OCI-LY1 (cell line): ENCODE measurements around the gene ITPK1.

Experiments used
- H2AFZ ChIP-seq: fragments of 200-600 bp; sonication (generic), shearing (Covaris generic); 2 replicates; pipeline ENCODE4 v1.6.0; 2014; ENCODE audit warnings: antibody characterized with exemption, mild to moderate bottlenecking, low read length
- H3F3A ChIP-seq: fragments of 200-600 bp; sonication (generic), shearing (Covaris generic); 2 replicates; pipeline ENCODE4 v1.6.0; 2014; ENCODE audit warnings: mild to moderate bottlenecking, antibody characterized with exemption, low read length, moderate library complexity; ENCODE audit not compliant: insufficient read depth
- H3K27ac ChIP-seq: fragments of 200-600 bp; sonication (generic); 2 replicates; pipeline ENCODE4 v1.5.1; 2014; ENCODE audit warnings: low read length, mixed run types, mild to moderate bottlenecking, low read depth; ENCODE audit not compliant: poor library complexity, severe bottlenecking
- H3K27me3 ChIP-seq: fragments of 200-600 bp; sonication (generic); 2 replicates; pipeline ENCODE4 v1.6.0; 2014; ENCODE audit warnings: antibody characterized with exemption, mild to moderate bottlenecking, low read length, moderate library complexity; ENCODE audit not compliant: insufficient read depth
- H3K36me3 ChIP-seq: fragments of 200-600 bp; sonication (generic); 2 replicates; pipeline ENCODE4 v1.6.1; 2014; ENCODE audit warnings: mild to moderate bottlenecking, antibody characterized with exemption, low read length, moderate library complexity, mixed read lengths; ENCODE audit not compliant: insufficient read depth
- H3K4me1 ChIP-seq: fragments of 200-600 bp; sonication (generic); 2 replicates; pipeline ENCODE4 v1.5.1; 2014; ENCODE audit warnings: mild to moderate bottlenecking, low read length, moderate library complexity; ENCODE audit not compliant: insufficient read depth, severe bottlenecking
- H3K4me2 ChIP-seq: fragments of 200-600 bp; sonication (generic), shearing (Covaris generic); 2 replicates; pipeline ENCODE4 v1.6.1; 2014; ENCODE audit warnings: low read length
- H3K4me3 ChIP-seq: fragments of 200-600 bp; sonication (generic); 2 replicates; pipeline ENCODE4 v1.5.1; 2014; ENCODE audit warnings: low read length, low read depth, mild to moderate bottlenecking, mixed read lengths; ENCODE audit not compliant: poor library complexity, severe bottlenecking
- H3K79me2 ChIP-seq: fragments of 200-600 bp; shearing (Covaris generic); 2 replicates; pipeline ENCODE4 v1.6.1; 2016; ENCODE audit warnings: mixed run types, low read length, mixed read lengths; ENCODE audit not compliant: insufficient read depth
- H3K9ac ChIP-seq: fragments of 200-600 bp; sonication (generic), shearing (Covaris generic); 2 replicates; pipeline ENCODE4 v1.6.1; 2014; ENCODE audit warnings: mild to moderate bottlenecking, low read length, mixed read lengths
- H3K9me2 ChIP-seq: fragments of 200-600 bp; sonication (generic), shearing (Covaris generic); 2 replicates; pipeline ENCODE4 v1.6.1; 2014; ENCODE audit warnings: low read depth, mild to moderate bottlenecking, low read length, mixed read lengths
- H3K9me3 ChIP-seq: fragments of 200-600 bp; shearing (Covaris generic); 2 replicates; pipeline ENCODE4 v1.6.1; 2014; ENCODE audit warnings: low read length, mixed read lengths
- H4K20me1 ChIP-seq: fragments of 200-600 bp; sonication (generic), shearing (Covaris generic); 2 replicates; pipeline ENCODE4 v1.6.0; 2016; ENCODE audit warnings: mild to moderate bottlenecking, low read length; ENCODE audit not compliant: insufficient read depth
- EZH2 ChIP-seq: fragments of 200-600 bp; sonication (generic), shearing (Covaris generic); IDR thresholded peaks from 2 replicates; pipeline ENCODE4 v1.8.0; 2017; ENCODE audit warnings: borderline replicate concordance, mixed run types, mild to moderate bottlenecking, antibody characterized with exemption, low read length, moderate library complexity, mixed read lengths
- TF ChIP-seq, protein P1 (sequence below): fragments of 200-600 bp; sonication (generic), shearing (Covaris generic); IDR thresholded peaks from 2 replicates; pipeline ENCODE4 v1.5.1; 2017; ENCODE audit warnings: mild to moderate bottlenecking, antibody characterized with exemption, low read length, moderate library complexity, mixed read lengths

Gene ITPK1

GRCh38 chr14:93099196-93099595 is 16.5 kb downstream of the ITPK1 start:
- no peak overlapping the region for H2AFZ ChIP-seq
- no peaks in the 10 kb centered on the region for H3K9me2 ChIP-seq
- peaks cover 8% of the 10 kb centered on the region for H3K4me1 ChIP-seq
- no peak overlapping the region for H3K4me3 ChIP-seq
- no peaks in the 10 kb centered on the region for H3K36me3 ChIP-seq
- H3K9me3 ChIP-seq: no peaks in the 10 kb centered on the region
- no peaks in the 10 kb centered on the region for H3K27me3 ChIP-seq
- no peak overlapping the region for H3K27ac ChIP-seq
- no peaks in the 10 kb centered on the region for H3K79me2 ChIP-seq
- no peak overlapping the region for H3K4me2 ChIP-seq
- no peaks in the 10 kb centered on the region for H3F3A ChIP-seq
- TF ChIP-seq, protein P1, sequence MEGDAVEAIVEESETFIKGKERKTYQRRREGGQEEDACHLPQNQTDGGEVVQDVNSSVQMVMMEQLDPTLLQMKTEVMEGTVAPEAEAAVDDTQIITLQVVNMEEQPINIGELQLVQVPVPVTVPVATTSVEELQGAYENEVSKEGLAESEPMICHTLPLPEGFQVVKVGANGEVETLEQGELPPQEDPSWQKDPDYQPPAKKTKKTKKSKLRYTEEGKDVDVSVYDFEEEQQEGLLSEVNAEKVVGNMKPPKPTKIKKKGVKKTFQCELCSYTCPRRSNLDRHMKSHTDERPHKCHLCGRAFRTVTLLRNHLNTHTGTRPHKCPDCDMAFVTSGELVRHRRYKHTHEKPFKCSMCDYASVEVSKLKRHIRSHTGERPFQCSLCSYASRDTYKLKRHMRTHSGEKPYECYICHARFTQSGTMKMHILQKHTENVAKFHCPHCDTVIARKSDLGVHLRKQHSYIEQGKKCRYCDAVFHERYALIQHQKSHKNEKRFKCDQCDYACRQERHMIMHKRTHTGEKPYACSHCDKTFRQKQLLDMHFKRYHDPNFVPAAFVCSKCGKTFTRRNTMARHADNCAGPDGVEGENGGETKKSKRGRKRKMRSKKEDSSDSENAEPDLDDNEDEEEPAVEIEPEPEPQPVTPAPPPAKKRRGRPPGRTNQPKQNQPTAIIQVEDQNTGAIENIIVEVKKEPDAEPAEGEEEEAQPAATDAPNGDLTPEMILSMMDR: no peak
- TF ChIP-seq EZH2: no peak
- no peaks in the 10 kb centered on the region for H4K20me1 ChIP-seq
- H3K9ac ChIP-seq: no peak overlapping the region

DNA sequence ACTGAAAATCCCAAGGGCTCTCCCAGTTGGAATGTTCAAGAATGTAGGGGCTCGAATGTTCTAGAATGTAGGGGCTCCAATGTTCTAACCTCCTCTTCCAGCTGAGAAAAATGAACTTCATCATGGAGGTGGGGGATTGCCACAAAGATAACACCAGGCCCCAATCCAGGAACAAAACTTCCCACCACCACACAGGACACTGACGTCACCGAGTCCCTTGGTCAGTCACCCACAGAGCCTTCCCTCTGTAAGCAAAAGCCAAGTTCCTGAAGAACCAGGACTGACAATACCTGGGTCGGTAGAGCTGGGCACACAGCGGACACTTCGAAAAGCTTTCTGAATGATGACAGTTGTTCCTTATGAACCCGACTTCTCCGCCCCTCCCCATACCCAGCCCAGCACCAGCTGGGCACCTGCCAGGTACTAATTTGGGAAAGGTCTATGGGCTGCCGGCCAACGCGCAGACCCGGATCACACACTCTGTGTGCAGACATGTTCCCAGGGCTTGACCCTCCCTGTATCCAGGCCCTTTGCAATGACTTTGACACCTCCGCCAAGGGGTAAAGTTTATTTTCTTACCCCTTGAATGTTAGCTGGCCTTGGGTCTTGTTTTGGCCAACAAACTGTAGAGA is 18.9 kb downstream of the ITPK1 start:
- Histone ChIP-seq H3K79me2 (no peaks in the 10 kb centered on the region), H3K27ac (no peak overlapping the region)

GRCh38 chr14:93095742-93096510 is 19.8 kb downstream of the ITPK1 start:
- no peaks in the 10 kb centered on the region for H3K9me3 ChIP-seq
- 0 out of 2 replicates have a peak, but pooled peaks cover 2% of the 10 kb centered on the region for H3K27me3 ChIP-seq
- no peak overlapping the region for H3K4me2 ChIP-seq
- no peaks in the 10 kb centered on the region for H3K79me2 ChIP-seq
- no peak overlapping the region for H3K9ac ChIP-seq
- H3K4me3 ChIP-seq: no peak overlapping the region
- no peaks in the 10 kb centered on the region for H3K4me1 ChIP-seq
- TF ChIP-seq EZH2: no peak
- TF ChIP-seq, protein P1: no peak
- H3K9me2 ChIP-seq: no peaks in the 10 kb centered on the region
- no peak overlapping the region for H3K27ac ChIP-seq
- H3K36me3 ChIP-seq: no peaks in the 10 kb centered on the region
- no peaks in the 10 kb centered on the region for H4K20me1 ChIP-seq
- H2AFZ ChIP-seq: no peak overlapping the region
- no peaks in the 10 kb centered on the region for H3F3A ChIP-seq

More for the DNA sequence above, 18.9 kb downstream of the ITPK1 start:
- H3K9me2 ChIP-seq: no peaks in the 10 kb centered on the region
- TF ChIP-seq, protein P1: no peak
- TF ChIP-seq EZH2: no peak
- no peaks in the 10 kb centered on the region for H4K20me1 ChIP-seq
- no peaks in the 10 kb centered on the region for H3F3A ChIP-seq
- no peaks in the 10 kb centered on the region for H3K36me3 ChIP-seq
- H3K9ac ChIP-seq: no peak overlapping the region
- H3K9me3 ChIP-seq: no peaks in the 10 kb centered on the region
- H3K4me2 ChIP-seq: no peak overlapping the region
- no peaks in the 10 kb centered on the region for H3K27me3 ChIP-seq
- no peaks in the 10 kb centered on the region for H3K4me1 ChIP-seq
- no peak overlapping the region for H2AFZ ChIP-seq
- no peak overlapping the region for H3K4me3 ChIP-seq
